MCF 10A (cell line): Measurements from ENCODE around the gene COMTD1. TPM values are rescaled to one million over a fixed set of nuclear protein-coding genes. Genes with fewer than 3 reads are reported as not detected.
A peak's percentile ranks its signal among the peaks of the same experiment; 100 is the strongest.

Experiments used
- BruUV-seq: library from RNA; stranded (reverse); fragments of 400-500 nt; replicated peaks from 2 replicates; lab custom pipeline; 2021; lab: Mats Ljungman, UMichigan
- CTCF ChIA-PET: fragments of 300-600 bp; sonication (Branson Sonifier 250); formaldehyde crosslinking; extraction: SDS; loops from one replicate; lab custom pipeline; 2021; ENCODE audit warnings: antibody characterized with exemption, inconsistent platforms; lab: Yijun Ruan, JAX
- POLR2A ChIA-PET: fragments of 300-600, 350-650 bp; sonication (Branson Sonifier 250); formaldehyde crosslinking; extraction: SDS; loops from one replicate; lab custom pipeline; 2020; ENCODE audit warnings: antibody characterized with exemption, inconsistent platforms; lab: Yijun Ruan, JAX
- DNase-seq: peaks from one replicate; pipeline ENCODE4 v3.0.0-alpha.2; 2018; ENCODE audit not compliant: unreplicated experiment
- H3K27ac Mint-ChIP-seq: one replicate; pipeline ENCODE4 v1.8.0; 2022; ENCODE audit warnings: mild to moderate bottlenecking, low read depth, mixed read lengths; ENCODE audit not compliant: unreplicated experiment
- H3K27me3 Mint-ChIP-seq: one replicate; pipeline ENCODE4 v1.8.0; 2022; ENCODE audit warnings: mixed read lengths; ENCODE audit not compliant: insufficient read depth, unreplicated experiment
- H3K36me3 Mint-ChIP-seq: one replicate; pipeline ENCODE4 v1.8.0; 2022; ENCODE audit warnings: mild to moderate bottlenecking, moderate library complexity, mixed read lengths; ENCODE audit not compliant: insufficient read depth, unreplicated experiment
- H3K4me1 Mint-ChIP-seq: one replicate; pipeline ENCODE4 v1.8.0; 2022; ENCODE audit warnings: mixed read lengths; ENCODE audit not compliant: insufficient read depth, unreplicated experiment
- H3K4me3 Mint-ChIP-seq: one replicate; pipeline ENCODE4 v1.8.0; 2022; ENCODE audit warnings: mild to moderate bottlenecking, moderate library complexity, mixed read lengths; ENCODE audit not compliant: unreplicated experiment
- H3K9me3 Mint-ChIP-seq: one replicate; pipeline ENCODE4 v1.8.0; 2022; ENCODE audit warnings: mixed read lengths; ENCODE audit not compliant: unreplicated experiment
- CTCF ChIP-seq: fragments of 200-600 bp; IDR thresholded peaks from one replicate; pipeline ENCODE4 v1.8.0; 2022; ENCODE audit warnings: antibody characterized with exemption, mild to moderate bottlenecking; ENCODE audit not compliant: unreplicated experiment
- intact Hi-C: fragments of 100-400 bp; cut with micrococcal nuclease; formaldehyde crosslinking; loops from 2 replicates; pipeline ENCODE4 v1.14.1; 2022
- total RNA-seq: library from RNA; stranded (reverse); gene quantifications from 2 replicates; pipeline ENCODE4 v1.2.3, GENCODE V29; 2022

COMTD1 gene
- total RNA-seq, 1 experiment from 2014 or later, result 34.3 TPM

- CTCF ChIA-PET, result interaction anchor here (0.6 to 8.1 kb wide), 16 partner anchors 9 to 1111 kb away, joined by 3 to 209 read pairs (median 4); no protein-coding TSS in a partner anchor
- BruUV-seq, result no TSS peak
- TF ChIP-seq CTCF, result no peak
- H3K27ac Mint-ChIP-seq, result peak overlapping the region; percentile 84
- no peaks in the 10 kb centered on the region for H3K9me3 Mint-ChIP-seq
- H3K4me3 Mint-ChIP-seq, result peak overlapping the region; percentile 51
- POLR2A ChIA-PET, result interaction anchor here (0.6 to 15.1 kb wide), 6 partner anchors 16 to 119 kb away, joined by 3 to 615 read pairs (median 7); partner anchors contain the start of genes SAMD8 and VDAC2
- no peaks in the 10 kb centered on the region for H3K27me3 Mint-ChIP-seq
- peak; percentile 40 for DNase-seq
- peaks cover 85% of the 10 kb centered on the region for H3K36me3 Mint-ChIP-seq
- intact Hi-C loops, result loop anchor here (1.0 to 2.0 kb wide), 4 partner anchors 19 to 117 kb away; partner anchors contain the start of gene VDAC2
- peaks cover 51% of the 10 kb centered on the region for H3K4me1 Mint-ChIP-seq
Observed at GRCh38 chr10:75229971-75230370, 5.8 kb downstream of the COMTD1 start.

GRCh38 chr10:75228834-75229233, 6.9 kb downstream of the COMTD1 start:
- no TSS peak for BruUV-seq
- ChIA-PET POLR2A (interaction anchor here (1.2 to 15.1 kb wide), 2 partner anchors 18 to 37 kb away, joined by 5 to 615 read pairs; partner anchors contain the start of gene VDAC2), CTCF (interaction anchor here (0.6 to 3.0 kb wide), 9 partner anchors 7 to 140 kb away, joined by 3 to 14 read pairs (median 4); partner anchors contain the start of gene COMTD1)
- Mint-ChIP-seq H3K4me1 (peaks cover 62% of the 10 kb centered on the region), H3K27ac (peak overlapping the region; percentile 84), H3K9me3 (no peaks in the 10 kb centered on the region), H3K27me3 (no peaks in the 10 kb centered on the region), H3K4me3 (peak overlapping the region; percentile 48), H3K36me3 (peaks cover 92% of the 10 kb centered on the region)
- peak; percentile 32 for DNase-seq
- intact Hi-C loops, result no loop called here
- no peak for TF ChIP-seq CTCF

GRCh38 chr10:75228278-75228677, 7.5 kb downstream of the COMTD1 start:
- H3K4me1 Mint-ChIP-seq, result peaks cover 63% of the 10 kb centered on the region
- ChIA-PET POLR2A (interaction anchor here (0.5 to 15.1 kb wide), 4 partner anchors 17 to 637 kb away, joined by 3 to 615 read pairs (median 19); partner anchors contain the start of gene VDAC2), CTCF (interaction anchor here (0.6 to 3.0 kb wide), 8 partner anchors 8 to 139 kb away, joined by 3 to 14 read pairs (median 4); partner anchors contain the start of gene COMTD1)
- H3K9me3 Mint-ChIP-seq, result no peaks in the 10 kb centered on the region
- H3K27ac Mint-ChIP-seq, result peak overlapping the region; percentile 84
- no TSS peak for BruUV-seq
- TF ChIP-seq CTCF, result no peak
- H3K4me3 Mint-ChIP-seq, result peak overlapping the region; percentile 48
- no peak for DNase-seq
- H3K36me3 Mint-ChIP-seq, result peaks cover 92% of the 10 kb centered on the region
- H3K27me3 Mint-ChIP-seq, result no peaks in the 10 kb centered on the region
- intact Hi-C loops, result no loop called here

- Mint-ChIP-seq H3K4me3 (peak overlapping the region; percentile 56), H3K27ac (peak overlapping the region; percentile 75), H3K9me3 (no peaks in the 10 kb centered on the region), H3K36me3 (peaks cover 92% of the 10 kb centered on the region), H3K27me3 (no peaks in the 10 kb centered on the region), H3K4me1 (peaks cover 56% of the 10 kb centered on the region)
- CTCF ChIA-PET, result interaction anchor here (0.5 to 4.5 kb wide), 9 partner anchors 9 to 473 kb away, joined by 3 to 36 read pairs (median 4); partner anchors contain the start of gene COMTD1
- POLR2A ChIA-PET, result interaction anchor here (0.6 to 15.1 kb wide), 5 partner anchors 16 to 84 kb away, joined by 3 to 615 read pairs (median 18); partner anchors contain the start of gene VDAC2
- DNase-seq, result no peak
- BruUV-seq, result no TSS peak
- intact Hi-C loops, result no loop called here
- no peak for TF ChIP-seq CTCF
Observed at GRCh38 chr10:75226656-75227055, 9.1 kb downstream of the COMTD1 start.
